Activated CD4-positive, CD25-positive, alpha-beta regulatory T cell treated with anti-CD3 and anti-CD28 coated beads, Interleukin-2, amount 50 U/mL, for 16 hours (primary cell): Measurements from ENCODE around the gene TRIM31.
"Not testable (repeated sequence)": the region's sequence is repeated elsewhere in the genome, so short reads cannot be mapped to it uniquely, and the experiment has no call there.

Experiments
- DNase-seq: peaks from one replicate; pipeline ENCODE4 v3.0.0-alpha.2; 2020; ENCODE audit warnings: low read depth, low spot score

The TRIM31 gene

GRCh38 chr6:30149858-30150550 lies 37.1 kb upstream of the TRIM31 start:
- DNase-seq = no peak

- no peak for DNase-seq
Measured at GRCh38 chr6:30149234-30149633, 36.3 kb upstream of the TRIM31 start.

- no peak for DNase-seq
Measured at GRCh38 chr6:30147096-30147495, 34.2 kb upstream of the TRIM31 start.

- DNase-seq = no peak
Measured at GRCh38 chr6:30145818-30146217, 32.9 kb upstream of the TRIM31 start.

- DNase-seq = no peak
Measured at GRCh38 chr6:30144811-30145210, 31.9 kb upstream of the TRIM31 start.

- DNase-seq = no peak
Measured at GRCh38 chr6:30143780-30144179, 30.9 kb upstream of the TRIM31 start.

GRCh38 chr6:30142665-30143064 lies 29.8 kb upstream of the TRIM31 start:
- no peak for DNase-seq

GRCh38 chr6:30140240-30140639 lies 27.4 kb upstream of the TRIM31 start:
- not testable (repeated sequence) for DNase-seq

GRCh38 chr6:30136570-30137286 lies 23.8 kb upstream of the TRIM31 start:
- no peak for DNase-seq

- DNase-seq = no peak
Measured at GRCh38 chr6:30135757-30136156, 22.9 kb upstream of the TRIM31 start, which contains the start of gene TRIM40. Gene TRIM40 (plus strand): TSS chr6:30136140. CDS start chr6:30137037, 897 bp downstream.

GRCh38 chr6:30135147-30135546 lies 22.3 kb upstream of the TRIM31 start:
- no peak for DNase-seq

- no peak for DNase-seq
Measured at GRCh38 chr6:30131947-30132497, 19.1 kb upstream of the TRIM31 start.

GRCh38 chr6:30130887-30131862 lies 18.3 kb upstream of the TRIM31 start:
- DNase-seq = peak; percentile 54

GRCh38 chr6:30130179-30130679 lies 17.3 kb upstream of the TRIM31 start:
- DNase-seq = no peak

- DNase-seq = no peak
Measured at GRCh38 chr6:30129265-30130178, 16.6 kb upstream of the TRIM31 start.

GRCh38 chr6:30127238-30128093 lies 14.6 kb upstream of the TRIM31 start:
- no peak for DNase-seq

- no peak for DNase-seq
Measured at GRCh38 chr6:30122515-30122914, 9.6 kb upstream of the TRIM31 start.

GRCh38 chr6:30121446-30122366 lies 8.8 kb upstream of the TRIM31 start:
- no peak for DNase-seq
